Activated naive CD4-positive, alpha-beta T cell treated with Interleukin-2 at 50 U/mL for 16 hours (primary cell): ENCODE results near the gene PIK3R3.

Experiments used
- DNase-seq: peaks from one replicate; pipeline ENCODE4 v3.0.0-alpha.2; 2020

PIK3R3 gene

GRCh38 chr1:46019348-46019747 is 113.1 kb downstream of the PIK3R3 start:
- no peak for DNase-seq

GRCh38 chr1:46017876-46018503 is 114.4 kb downstream of the PIK3R3 start:
- no peak for DNase-seq

GRCh38 chr1:46013581-46013980 is 118.8 kb downstream of the PIK3R3 start:
- no peak for DNase-seq

- DNase-seq, result no peak
Measured at GRCh38 chr1:46012236-46012635, 120.2 kb downstream of the PIK3R3 start.

GRCh38 chr1:46011121-46011695 is 121.2 kb downstream of the PIK3R3 start:
- no peak for DNase-seq

- DNase-seq, result no peak
Measured at GRCh38 chr1:46010611-46011010, 121.8 kb downstream of the PIK3R3 start.

- no peak for DNase-seq
Measured at GRCh38 chr1:46008585-46008984, 123.8 kb downstream of the PIK3R3 start.

GRCh38 chr1:46005594-46005993 is 126.8 kb downstream of the PIK3R3 start:
- DNase-seq, result no peak

GRCh38 chr1:46004492-46004891 is 127.9 kb downstream of the PIK3R3 start:
- DNase-seq, result no peak

GRCh38 chr1:46003315-46003714 is 129.1 kb downstream of the PIK3R3 start:
- DNase-seq, result no peak

- no peak for DNase-seq
Measured at GRCh38 chr1:46002551-46003150, 129.8 kb downstream of the PIK3R3 start.

GRCh38 chr1:46001081-46001785 is 131.2 kb downstream of the PIK3R3 start:
- no peak for DNase-seq

GRCh38 chr1:45999507-45999906 is 132.9 kb downstream of the PIK3R3 start:
- DNase-seq, result no peak

GRCh38 chr1:45998020-45998617 is 134.3 kb downstream of the PIK3R3 start:
- DNase-seq, result no peak

- DNase-seq, result no peak
Measured at GRCh38 chr1:45995298-45995697, 137.1 kb downstream of the PIK3R3 start.

- no peak for DNase-seq
Measured at GRCh38 chr1:45994423-45994822, 138.0 kb downstream of the PIK3R3 start.
